HEK293 (cell line): ENCODE measurements around the gene MRPL11.
A peak's percentile ranks its signal among the peaks of the same experiment; 100 is the strongest.

Experiments
- EGR2 ChIP-seq: fragments of 450-650 bp; formaldehyde crosslinking; IDR thresholded peaks from 2 replicates; pipeline ENCODE4 v1.5.1; 2016; ENCODE audit warnings: low read depth, missing biosample characterization, missing genetic modification characterization
- GLIS1 ChIP-seq: fragments of 450-650 bp; formaldehyde crosslinking; IDR thresholded peaks from 2 replicates; pipeline ENCODE4 v1.5.1; 2016; ENCODE audit warnings: missing biosample characterization, missing genetic modification characterization
- KLF1 ChIP-seq: fragments of 450-650 bp; formaldehyde crosslinking; IDR thresholded peaks from 2 replicates; pipeline ENCODE4 v1.5.1; 2016; ENCODE audit warnings: missing biosample characterization, missing genetic modification characterization
- KLF9 ChIP-seq: fragments of 450-650 bp; formaldehyde crosslinking; IDR thresholded peaks from 2 replicates; pipeline ENCODE4 v1.5.1; 2016; ENCODE audit warnings: missing biosample characterization, missing genetic modification characterization, low read depth
- PRDM1 ChIP-seq: fragments of 450-650 bp; formaldehyde crosslinking; IDR thresholded peaks from 2 replicates; pipeline ENCODE4; 2016; ENCODE audit warnings: missing biosample characterization, missing genetic modification characterization
- SP7 ChIP-seq: fragments of 450-650 bp; formaldehyde crosslinking; IDR thresholded peaks from 2 replicates; pipeline ENCODE4 v1.5.1; 2016; ENCODE audit warnings: missing biosample characterization, missing genetic modification characterization
- WT1 ChIP-seq: fragments of 450-650 bp; formaldehyde crosslinking; IDR thresholded peaks from 2 replicates; pipeline ENCODE4 v1.5.1; 2016; ENCODE audit warnings: missing biosample characterization, missing genetic modification characterization
- ZBTB21 ChIP-seq: fragments of 450-650 bp; formaldehyde crosslinking; IDR thresholded peaks from 2 replicates; pipeline ENCODE4 v1.5.1; 2017; ENCODE audit warnings: missing biosample characterization, missing genetic modification characterization
- ZFHX2 ChIP-seq: fragments of 450-650 bp; formaldehyde crosslinking; conservative IDR thresholded peaks from 2 replicates; pipeline ENCODE4 v1.5.1; 2016; ENCODE audit warnings: missing biosample characterization, missing genetic modification characterization
- ZNF184 ChIP-seq: fragments of 450-650 bp; IDR thresholded peaks from 2 replicates; pipeline ENCODE4 v1.5.1; 2018; ENCODE audit warnings: missing biosample characterization, mild to moderate bottlenecking, missing genetic modification characterization
- ZNF223 ChIP-seq: fragments of 450-650 bp; formaldehyde crosslinking; IDR thresholded peaks from 2 replicates; pipeline ENCODE4 v1.5.1; 2016; ENCODE audit warnings: missing biosample characterization, missing genetic modification characterization
- ZNF24 ChIP-seq: fragments of 450-650 bp; formaldehyde crosslinking; IDR thresholded peaks from 2 replicates; pipeline ENCODE4 v1.5.1; 2016; ENCODE audit warnings: missing biosample characterization, missing genetic modification characterization
- ZNF274 ChIP-seq, 2 experiments: fragments of 200-500 bp in 1 of 2; fragments of 450-650 bp in 1 of 2; sonication (Bioruptor generic) in 1 of 2; formaldehyde crosslinking in 1 of 2; IDR thresholded peaks; 2 replicates each; pipeline versions ENCODE4 v1.5.1 to v1.6.1; 2014 to 2016; ENCODE audit warnings: borderline replicate concordance in 1 of 2, inconsistent platforms in 1 of 2, low read length in 1 of 2, missing biosample characterization in 1 of 2, missing genetic modification characterization in 1 of 2
- ZNF324 ChIP-seq: fragments of 450-650 bp; formaldehyde crosslinking; IDR thresholded peaks from 2 replicates; pipeline ENCODE4 v1.5.1; 2016; ENCODE audit warnings: missing biosample characterization, missing genetic modification characterization
- ZNF335 ChIP-seq: fragments of 450-650 bp; formaldehyde crosslinking; conservative IDR thresholded peaks from 2 replicates; pipeline ENCODE4 v1.5.1; 2016; ENCODE audit warnings: missing biosample characterization, missing genetic modification characterization
- ZNF341 ChIP-seq: fragments of 450-650 bp; formaldehyde crosslinking; IDR thresholded peaks from 2 replicates; pipeline ENCODE4; 2016; ENCODE audit warnings: low read depth, missing biosample characterization, missing genetic modification characterization
- ZNF366 ChIP-seq: fragments of 450-650 bp; formaldehyde crosslinking; conservative IDR thresholded peaks from 2 replicates; pipeline ENCODE4 v1.5.1; 2016; ENCODE audit warnings: missing biosample characterization, missing genetic modification characterization
- ZNF37A ChIP-seq: fragments of 450-650 bp; IDR thresholded peaks from 2 replicates; pipeline ENCODE4 v1.5.1; 2018; ENCODE audit warnings: missing biosample characterization, missing genetic modification characterization
- ZNF394 ChIP-seq: fragments of 450-650 bp; formaldehyde crosslinking; IDR thresholded peaks from 2 replicates; pipeline ENCODE4 v1.5.1; 2016; ENCODE audit warnings: missing biosample characterization, missing genetic modification characterization, mild to moderate bottlenecking, moderate library complexity, borderline replicate concordance
- ZNF623 ChIP-seq: fragments of 450-650 bp; formaldehyde crosslinking; IDR thresholded peaks from 2 replicates; pipeline ENCODE4 v1.5.1; 2016; ENCODE audit warnings: missing biosample characterization, missing genetic modification characterization
- ZNF629 ChIP-seq: fragments of 450-650 bp; formaldehyde crosslinking; IDR thresholded peaks from 2 replicates; pipeline ENCODE4 v1.5.1; 2017; ENCODE audit warnings: missing biosample characterization, missing genetic modification characterization
- ZNF658 ChIP-seq: fragments of 450-650 bp; formaldehyde crosslinking; IDR thresholded peaks from 2 replicates; pipeline ENCODE4; 2016; ENCODE audit warnings: missing biosample characterization, missing genetic modification characterization
- TF ChIP-seq, protein P1 (sequence below): fragments of 450-650 bp; IDR thresholded peaks from 2 replicates; pipeline ENCODE4 v1.5.1; 2018; ENCODE audit warnings: missing biosample characterization, mild to moderate bottlenecking, missing genetic modification characterization
- TF ChIP-seq, protein P2 (sequence below): fragments of 450-650 bp; formaldehyde crosslinking; IDR thresholded peaks from 2 replicates; pipeline ENCODE4 v1.5.1; 2016; ENCODE audit warnings: missing biosample characterization, missing genetic modification characterization

The MRPL11 gene

DNA sequence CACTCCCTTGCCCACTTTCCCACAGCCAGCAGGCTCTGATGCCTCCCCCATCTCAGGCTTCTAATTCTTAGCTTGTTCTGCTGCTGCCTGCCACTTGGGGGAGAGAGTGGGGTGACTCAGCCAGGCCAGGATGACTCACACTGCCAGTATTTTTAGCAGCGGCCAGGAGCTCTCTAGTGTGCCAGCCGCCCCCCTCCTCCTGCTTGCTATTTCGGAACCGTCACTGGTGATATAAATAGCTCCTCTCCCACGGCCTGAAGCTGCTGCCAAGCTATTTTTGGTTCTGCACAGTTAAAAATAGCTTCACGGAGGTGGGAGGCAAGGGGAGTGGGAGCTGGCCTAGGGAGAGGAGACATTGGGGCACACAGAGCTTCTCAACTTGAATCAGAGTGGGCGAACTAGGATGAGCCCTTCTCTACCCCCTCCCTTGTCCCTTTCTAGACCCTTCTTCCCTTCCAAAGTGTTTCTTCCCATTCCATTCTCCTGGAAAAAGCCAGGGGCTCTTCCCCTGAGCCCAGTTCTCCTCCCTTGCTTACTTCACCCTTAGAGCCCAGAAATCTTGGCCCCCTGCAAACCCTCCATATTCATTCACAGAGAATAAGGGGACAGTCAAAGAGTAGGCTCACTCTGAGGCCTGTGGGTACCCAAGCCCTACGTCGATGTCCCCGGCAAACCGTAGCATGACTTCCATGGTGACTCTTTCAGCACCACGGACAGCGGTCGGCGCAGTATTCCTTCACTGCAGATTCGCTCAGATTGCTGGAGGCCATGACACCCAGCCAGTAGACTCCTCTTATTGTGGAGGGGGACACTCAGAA is 20.3 kb downstream of the MRPL11 start (continued):
- TF ChIP-seq, protein P1, sequence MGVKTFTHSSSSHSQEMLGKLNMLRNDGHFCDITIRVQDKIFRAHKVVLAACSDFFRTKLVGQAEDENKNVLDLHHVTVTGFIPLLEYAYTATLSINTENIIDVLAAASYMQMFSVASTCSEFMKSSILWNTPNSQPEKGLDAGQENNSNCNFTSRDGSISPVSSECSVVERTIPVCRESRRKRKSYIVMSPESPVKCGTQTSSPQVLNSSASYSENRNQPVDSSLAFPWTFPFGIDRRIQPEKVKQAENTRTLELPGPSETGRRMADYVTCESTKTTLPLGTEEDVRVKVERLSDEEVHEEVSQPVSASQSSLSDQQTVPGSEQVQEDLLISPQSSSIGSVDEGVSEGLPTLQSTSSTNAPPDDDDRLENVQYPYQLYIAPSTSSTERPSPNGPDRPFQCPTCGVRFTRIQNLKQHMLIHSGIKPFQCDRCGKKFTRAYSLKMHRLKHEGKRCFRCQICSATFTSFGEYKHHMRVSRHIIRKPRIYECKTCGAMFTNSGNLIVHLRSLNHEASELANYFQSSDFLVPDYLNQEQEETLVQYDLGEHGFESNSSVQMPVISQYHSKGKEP (tag by site-specific recombination), result no peak
- TF ChIP-seq ZNF274 (IDR thresholded peaks at IDR 0.05; ENCODE audit: low read length) (no peak), ZNF274 (tag by site-specific recombination; IDR thresholded peaks at IDR 0.05; ENCODE audit: borderline replicate concordance) (no peak), ZNF658 (tag by site-specific recombination) (no peak), ZBTB21 (tag by site-specific recombination) (peak; percentile 42; the same call in 1 of the 2 replicates), WT1 (no peak), ZNF223 (tag by site-specific recombination) (no peak), ZNF341 (tag by site-specific recombination) (0 out of 2 replicates have a peak, but pooled peaks have one; percentile 15), ZFHX2 (peak; percentile 93), ZNF623 (tag by site-specific recombination) (0 out of 2 replicates have a peak, but pooled peaks have one; percentile 4), ZNF394 (tag by site-specific recombination) (no peak), ZNF629 (tag by site-specific recombination) (peak; percentile 47; the same call in 1 of the 2 replicates), ZNF366 (tag by site-specific recombination) (peak; percentile 25), GLIS1 (peak; percentile 92), ZNF24 (no peak), ZNF324 (no peak), ZNF184 (tag by site-specific recombination) (no peak), SP7 (tag by site-specific recombination) (peak; percentile 81), EGR2 (peak; percentile 82), ZNF37A (tag by site-specific recombination) (no peak), KLF1 (tag by site-specific recombination) (no peak), PRDM1 (peak; percentile 74), ZNF335 (tag by site-specific recombination) (0 out of 2 replicates have a peak, but pooled peaks have one; percentile 17), KLF9 (tag by site-specific recombination) (no peak)
- TF ChIP-seq, protein P2, sequence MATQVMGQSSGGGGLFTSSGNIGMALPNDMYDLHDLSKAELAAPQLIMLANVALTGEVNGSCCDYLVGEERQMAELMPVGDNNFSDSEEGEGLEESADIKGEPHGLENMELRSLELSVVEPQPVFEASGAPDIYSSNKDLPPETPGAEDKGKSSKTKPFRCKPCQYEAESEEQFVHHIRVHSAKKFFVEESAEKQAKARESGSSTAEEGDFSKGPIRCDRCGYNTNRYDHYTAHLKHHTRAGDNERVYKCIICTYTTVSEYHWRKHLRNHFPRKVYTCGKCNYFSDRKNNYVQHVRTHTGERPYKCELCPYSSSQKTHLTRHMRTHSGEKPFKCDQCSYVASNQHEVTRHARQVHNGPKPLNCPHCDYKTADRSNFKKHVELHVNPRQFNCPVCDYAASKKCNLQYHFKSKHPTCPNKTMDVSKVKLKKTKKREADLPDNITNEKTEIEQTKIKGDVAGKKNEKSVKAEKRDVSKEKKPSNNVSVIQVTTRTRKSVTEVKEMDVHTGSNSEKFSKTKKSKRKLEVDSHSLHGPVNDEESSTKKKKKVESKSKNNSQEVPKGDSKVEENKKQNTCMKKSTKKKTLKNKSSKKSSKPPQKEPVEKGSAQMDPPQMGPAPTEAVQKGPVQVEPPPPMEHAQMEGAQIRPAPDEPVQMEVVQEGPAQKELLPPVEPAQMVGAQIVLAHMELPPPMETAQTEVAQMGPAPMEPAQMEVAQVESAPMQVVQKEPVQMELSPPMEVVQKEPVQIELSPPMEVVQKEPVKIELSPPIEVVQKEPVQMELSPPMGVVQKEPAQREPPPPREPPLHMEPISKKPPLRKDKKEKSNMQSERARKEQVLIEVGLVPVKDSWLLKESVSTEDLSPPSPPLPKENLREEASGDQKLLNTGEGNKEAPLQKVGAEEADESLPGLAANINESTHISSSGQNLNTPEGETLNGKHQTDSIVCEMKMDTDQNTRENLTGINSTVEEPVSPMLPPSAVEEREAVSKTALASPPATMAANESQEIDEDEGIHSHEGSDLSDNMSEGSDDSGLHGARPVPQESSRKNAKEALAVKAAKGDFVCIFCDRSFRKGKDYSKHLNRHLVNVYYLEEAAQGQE (tag by site-specific recombination), result peak; percentile 97
- TF ChIP-seq, all 188 proteins: peak for 15
